Brain pericyte (primary cell): Measurements from ENCODE around the gene DOCK1.
"Not testable (repeated sequence)": the region's sequence is repeated elsewhere in the genome, so short reads cannot be mapped to it uniquely, and the experiment has no call there.

ENCODE experiments used
- DNase-seq: peaks from one replicate; pipeline ENCODE4 v3.0.0-alpha.2; 2012; ENCODE audit warnings: low read depth, low spot score

The DOCK1 gene

DNA sequence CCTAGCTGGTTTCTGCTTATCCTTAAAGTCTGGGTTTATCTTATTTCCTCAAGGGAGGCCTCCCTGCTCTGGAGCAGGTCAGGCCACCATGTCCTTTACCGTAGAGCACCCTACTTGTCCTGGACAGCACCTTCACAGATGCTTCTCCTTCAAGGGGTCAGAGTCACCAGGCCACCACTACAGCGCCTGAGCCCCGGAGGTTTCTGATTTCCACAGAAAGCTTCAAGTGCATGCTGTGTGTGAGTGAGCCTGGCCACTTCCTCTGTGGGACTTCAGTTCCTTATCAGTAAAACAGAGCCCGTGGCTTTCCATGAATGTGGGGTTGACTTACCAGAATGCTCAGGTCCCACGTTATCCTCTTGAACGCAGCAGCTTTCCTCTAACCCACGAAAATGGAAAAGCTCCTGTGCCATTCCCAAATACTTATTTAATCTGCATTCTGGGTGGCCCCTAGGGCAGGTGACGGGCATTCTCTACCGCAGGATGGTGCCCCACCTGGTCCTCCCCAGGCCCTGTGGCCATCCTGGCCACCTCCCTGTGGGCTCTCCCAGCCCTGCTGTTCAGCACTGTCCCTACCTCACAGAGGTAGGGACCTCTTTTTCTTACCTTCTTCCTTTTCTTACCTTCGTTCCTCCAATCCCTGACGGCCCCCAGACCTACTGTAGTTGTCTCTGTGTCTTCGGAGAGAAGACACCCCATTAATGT lies 1.4 kb upstream of the DOCK1 start:
- no peak for DNase-seq

DNA sequence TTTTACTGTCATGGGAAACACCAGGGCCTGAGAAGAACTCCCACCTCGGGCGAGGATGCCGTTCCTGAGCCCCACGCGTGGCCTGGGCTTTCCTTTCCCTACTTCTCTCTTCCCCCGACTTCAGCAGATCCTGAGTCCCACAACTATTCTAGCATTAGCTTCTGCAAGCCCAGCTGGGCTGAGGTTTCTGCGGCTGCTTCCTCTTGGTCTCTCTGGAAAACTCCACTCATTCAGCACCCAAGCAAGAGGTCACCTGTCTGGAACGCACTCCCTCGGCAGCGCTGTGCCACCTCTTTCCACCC lies 761 bp upstream of the DOCK1 start:
- no peak for DNase-seq

DNA sequence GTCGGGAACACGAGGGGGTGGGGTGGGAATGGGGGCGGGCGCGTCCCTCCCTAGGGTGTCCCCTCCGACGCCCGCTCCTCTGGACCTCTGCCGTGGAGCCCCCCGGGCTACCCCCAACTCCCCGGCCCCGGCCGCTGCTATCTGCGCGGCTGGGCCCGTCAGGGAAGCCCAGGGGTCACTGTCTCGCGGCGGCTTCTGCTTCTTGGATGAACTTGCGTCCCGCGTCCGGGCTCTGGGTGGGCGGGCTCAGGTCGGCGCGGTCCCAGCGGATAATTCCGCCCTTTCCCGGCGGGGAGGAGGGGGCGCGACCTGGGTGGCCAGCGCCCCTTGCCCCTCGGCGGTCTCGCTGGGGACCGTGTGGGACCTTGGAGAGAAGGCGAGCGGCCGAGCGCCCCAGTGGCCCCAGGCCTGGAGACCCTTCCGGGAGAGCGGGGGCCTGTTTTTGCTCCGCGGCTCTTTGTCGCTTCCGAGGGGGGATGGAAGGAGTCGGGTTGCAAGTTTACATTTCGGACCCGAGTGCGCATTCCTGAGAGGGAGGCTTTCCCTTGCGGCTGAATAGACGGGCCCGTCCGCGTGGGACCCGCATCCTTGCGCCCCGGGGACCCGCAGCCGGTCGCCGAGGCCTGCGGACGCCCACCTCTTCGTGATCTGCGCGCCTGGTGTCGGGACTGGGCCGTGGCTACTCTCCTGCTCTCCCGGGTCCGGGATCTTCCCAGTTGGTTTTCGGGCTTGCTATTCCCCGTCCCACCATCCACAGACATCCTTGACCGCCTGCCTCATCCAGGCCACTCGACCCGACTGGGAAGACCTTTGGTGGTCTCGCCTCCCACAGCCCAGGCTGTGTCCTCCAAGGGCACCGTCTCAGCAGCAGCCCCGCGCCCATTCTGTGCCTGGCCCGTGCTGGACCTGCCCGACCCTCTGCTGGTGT lies 812 bp downstream of the DOCK1 start:
- no peak for DNase-seq

DNA sequence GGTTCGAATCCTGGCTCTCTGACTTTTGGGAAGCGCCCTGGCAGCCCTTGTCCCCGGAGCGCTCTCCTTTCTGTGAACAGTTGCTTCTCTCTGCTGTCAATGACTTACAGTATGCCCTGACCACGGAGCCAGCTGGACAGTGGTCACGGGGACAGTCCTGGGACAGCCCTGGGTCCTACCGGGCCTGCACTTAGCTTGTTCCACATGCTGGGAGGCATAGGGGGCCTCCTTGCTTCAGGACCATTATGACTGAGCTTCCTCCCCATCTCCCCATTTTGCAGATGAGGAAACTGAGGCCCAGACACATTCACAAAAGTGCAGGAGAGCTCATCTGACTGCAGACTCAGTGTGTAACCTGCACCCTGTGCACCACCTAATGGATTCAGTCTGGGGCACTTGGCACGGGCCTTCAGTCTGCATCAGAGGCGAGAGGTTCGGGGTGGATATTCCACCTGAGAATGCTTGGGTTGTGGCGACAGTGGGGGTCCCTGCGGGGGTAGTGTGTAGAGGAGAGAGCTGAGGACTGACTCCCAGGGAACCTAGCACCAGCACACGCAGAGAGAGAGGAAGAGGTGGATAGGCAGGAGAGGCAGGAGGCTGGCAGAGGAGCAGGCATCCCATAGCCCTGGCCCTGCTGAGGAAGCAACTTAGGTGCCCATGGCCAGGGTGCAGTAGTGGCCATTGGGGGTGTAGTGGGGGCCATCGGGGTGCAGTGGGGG lies 1.6 kb downstream of the DOCK1 start:
- no peak for DNase-seq

DNA sequence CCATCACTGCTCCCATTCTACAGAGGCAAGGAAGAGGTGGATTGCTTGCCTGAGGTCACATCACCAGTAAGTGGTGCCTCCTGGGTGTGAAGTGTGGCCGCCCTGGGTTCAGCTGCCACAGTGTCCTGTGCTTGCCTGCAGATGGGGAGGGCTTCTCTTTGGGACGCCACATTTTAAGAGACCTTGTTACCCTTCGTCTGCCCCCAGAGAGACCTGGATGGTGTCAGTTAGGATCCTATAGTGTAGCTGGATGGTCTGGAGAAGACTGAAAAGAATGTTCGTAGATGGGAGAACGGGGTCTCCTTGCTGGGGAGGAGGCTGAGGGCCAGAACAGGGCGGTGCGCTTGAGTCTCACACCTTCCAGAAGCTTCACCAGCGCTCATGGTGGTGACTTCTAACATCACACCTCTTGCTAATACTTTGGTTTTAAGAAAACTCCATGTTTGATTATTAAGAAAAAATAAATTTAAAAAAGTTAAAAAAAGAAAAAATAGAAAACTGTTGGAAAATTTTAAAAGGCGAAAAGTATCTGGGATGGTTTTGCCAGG lies 2.3 kb downstream of the DOCK1 start:
- no peak for DNase-seq

DNA sequence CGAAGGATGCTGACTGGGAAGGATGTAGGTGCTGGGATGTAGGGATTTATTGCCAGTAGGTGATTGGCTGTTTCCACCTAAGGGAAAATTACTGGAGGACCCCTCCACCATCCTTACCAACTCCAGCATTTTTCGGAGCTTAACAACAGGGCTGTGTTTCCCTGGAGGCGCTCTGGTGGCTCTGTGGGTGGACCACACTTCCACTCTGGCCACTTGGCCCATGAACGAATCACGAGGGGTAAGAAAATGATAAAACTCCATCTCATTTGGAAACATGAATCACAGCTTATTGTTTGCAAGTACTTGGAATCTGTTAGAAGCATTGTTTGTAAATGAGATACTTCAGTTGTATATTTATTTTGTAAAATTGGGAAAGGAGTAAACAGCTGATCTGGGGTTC lies 3.0 kb downstream of the DOCK1 start:
- DNase-seq = no peak

DNA sequence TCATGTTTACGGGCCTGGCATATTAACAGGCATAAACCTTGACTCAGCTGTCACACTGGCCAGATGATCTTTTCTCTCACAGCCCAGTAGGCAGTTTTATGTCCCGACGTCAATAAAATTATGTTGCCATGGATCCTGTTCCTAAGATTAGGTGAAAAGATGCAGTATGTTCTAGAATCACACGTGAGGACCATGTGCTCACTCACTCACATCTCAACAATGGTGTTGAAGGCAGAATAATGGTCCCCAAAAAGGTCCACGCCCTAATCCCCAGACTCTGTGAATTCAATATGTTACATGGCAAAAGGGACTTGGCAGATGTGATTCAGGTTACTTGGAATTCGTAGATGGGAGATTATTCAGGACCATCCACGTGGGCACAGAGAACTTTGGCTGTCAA lies 3.5 kb downstream of the DOCK1 start:
- DNase-seq = no peak

DNA sequence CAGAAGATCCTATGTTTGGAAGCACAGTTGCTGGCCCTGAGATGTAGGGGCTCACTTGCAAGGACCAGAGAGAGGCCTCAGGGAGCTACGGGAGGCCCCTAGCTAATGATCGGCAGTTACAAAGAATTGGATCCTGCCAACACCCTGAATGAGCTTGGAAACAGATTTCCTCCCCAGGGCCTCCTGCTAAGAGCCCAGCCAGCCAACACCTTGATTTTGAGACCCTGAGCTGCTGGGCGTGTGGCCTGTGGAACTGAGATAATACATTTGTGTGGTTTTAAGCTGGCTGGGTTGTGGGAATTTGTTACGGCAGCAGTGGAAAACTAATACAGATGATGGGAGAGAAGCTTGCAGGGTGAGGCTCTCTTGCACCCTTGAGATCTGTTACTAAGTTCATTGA lies 3.9 kb downstream of the DOCK1 start:
- no peak for DNase-seq

DNA sequence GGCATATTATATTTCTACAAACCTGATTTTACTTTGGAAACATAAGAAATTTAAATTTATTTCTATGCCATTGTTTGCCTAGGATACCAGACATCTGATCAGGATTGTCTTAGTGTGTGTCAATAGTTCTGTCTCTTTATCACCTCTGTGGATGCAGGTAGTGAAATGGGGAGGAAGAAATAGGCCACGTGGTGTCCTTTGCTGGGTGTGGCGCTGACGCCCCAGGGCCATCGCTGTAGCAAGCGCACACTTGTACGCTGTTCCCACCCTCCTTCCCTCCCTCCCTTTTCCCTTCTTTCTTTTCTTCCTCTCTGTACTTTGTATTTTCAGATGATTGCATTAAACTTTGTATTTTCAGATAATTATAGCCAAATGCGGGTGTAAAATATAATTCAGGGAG lies 5.0 kb downstream of the DOCK1 start:
- DNase-seq = no peak

DNA sequence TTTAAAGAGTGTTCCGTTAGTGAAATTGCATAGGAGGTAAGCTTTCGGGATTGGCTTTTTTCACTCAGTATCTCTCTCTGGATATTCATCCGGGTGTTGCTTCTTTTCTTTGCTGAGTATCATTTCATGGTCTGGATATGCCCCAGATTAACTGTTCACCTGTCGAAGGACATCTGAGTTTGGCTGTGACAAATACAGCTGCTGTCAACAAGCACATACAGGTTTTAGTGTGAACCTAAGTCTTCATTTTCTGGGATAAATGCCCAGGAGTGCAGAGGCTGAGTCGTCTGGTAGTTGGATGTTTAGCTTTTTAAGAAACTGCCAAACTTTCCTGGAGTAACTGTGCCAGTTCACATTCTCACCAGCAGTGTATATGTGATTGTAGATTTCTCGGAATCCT lies 5.6 kb downstream of the DOCK1 start:
- DNase-seq = no peak

DNA sequence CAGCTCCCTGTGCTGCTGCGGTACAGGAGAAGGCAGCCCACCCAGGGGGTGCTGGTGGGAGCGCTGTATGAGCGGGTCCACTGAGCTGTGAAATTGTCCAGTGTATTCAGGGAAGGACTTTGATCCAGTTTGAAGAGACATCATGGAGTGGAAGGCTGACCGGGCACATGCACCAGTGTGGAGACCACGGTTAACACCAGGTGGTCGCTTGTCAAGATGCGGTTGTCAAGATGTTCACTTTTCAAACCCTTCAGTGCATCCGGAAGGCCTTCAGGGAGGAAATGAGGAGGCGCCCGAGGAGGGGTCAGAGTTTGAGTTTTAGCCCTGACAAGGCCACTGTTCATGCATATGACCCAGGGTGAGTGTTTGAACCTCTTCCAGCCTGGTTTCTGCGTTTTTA lies 6.1 kb downstream of the DOCK1 start:
- DNase-seq = no peak

DNA sequence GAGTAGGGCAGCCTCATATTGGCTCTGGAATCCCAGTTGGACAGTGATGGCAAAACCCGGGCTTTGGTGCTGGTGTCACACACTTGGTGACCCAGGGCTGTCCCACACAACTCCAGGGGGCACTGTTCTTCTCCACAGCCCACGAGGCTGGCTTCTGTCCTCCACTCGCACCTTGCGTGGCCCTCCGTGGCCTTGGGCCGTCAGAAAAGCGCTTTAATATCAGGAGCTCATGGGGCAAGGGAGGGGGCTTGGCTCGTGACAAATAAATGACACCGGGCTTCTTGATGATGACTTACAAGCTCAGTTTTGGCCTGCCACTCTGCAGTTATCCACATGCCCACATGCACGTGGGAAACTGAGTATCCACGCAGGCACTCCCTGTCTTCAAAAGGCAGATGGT lies 8.1 kb downstream of the DOCK1 start:
- DNase-seq = no peak

DNA sequence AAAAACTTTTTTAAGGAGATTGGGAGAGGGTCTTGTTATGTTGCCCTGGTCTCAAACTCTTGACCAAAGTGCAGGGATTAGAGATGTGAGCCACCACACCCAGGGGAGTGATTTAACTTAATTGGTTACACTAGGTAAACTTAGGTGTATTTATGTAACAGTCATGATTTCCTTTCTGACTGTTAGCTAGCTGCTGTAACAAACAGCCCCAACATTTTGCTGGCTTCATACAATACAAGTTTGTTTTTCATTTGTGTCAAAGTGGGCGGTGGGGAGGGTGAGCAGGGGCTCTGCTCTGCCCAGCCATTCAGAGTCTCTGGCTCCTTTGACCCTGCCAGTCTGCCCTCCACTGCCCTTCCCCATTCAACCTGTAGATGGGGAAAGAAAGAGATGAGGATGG lies 9.3 kb downstream of the DOCK1 start:
- no peak for DNase-seq

DNA sequence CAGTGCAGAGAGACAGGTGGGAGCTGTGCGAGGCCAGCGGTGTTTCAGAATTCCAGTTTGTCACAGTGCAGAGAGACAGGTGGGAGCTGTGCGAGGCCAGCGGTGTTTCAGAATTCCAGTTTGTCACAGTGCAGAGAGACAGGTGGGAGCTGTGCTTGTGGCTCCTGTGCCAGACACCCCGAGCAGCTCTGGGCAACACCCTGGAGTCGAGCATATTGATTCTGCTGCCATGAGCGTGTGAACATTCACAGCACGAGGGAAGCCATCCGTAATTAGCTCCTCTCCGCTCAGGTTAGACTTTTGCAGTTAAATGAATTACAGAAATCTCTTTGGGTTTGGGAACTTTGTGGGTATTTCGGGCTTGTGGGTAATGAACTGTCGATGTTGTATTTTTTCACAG lies 11.7 kb downstream of the DOCK1 start:
- not testable (repeated sequence) for DNase-seq

DNA sequence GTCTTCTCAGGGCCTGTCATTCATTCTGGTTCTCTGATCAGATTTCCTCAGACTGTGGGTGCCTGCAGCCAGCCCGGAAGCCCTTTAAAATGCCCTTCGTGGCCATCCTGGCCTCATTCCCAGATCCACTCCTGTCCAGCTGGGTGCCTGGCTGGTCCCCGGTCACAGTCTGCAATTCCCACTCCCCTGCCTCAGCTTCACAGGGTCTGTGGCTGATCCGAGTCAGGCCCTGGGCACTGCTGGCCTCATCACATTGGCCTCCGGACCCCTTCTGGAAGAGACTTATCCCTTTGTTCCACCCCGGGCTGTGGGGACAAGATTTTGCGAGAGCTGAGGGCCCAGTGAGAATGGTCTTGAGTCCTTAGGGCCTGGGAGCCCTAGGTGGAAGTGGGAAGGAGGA lies 12.1 kb downstream of the DOCK1 start:
- DNase-seq = no peak

DNA sequence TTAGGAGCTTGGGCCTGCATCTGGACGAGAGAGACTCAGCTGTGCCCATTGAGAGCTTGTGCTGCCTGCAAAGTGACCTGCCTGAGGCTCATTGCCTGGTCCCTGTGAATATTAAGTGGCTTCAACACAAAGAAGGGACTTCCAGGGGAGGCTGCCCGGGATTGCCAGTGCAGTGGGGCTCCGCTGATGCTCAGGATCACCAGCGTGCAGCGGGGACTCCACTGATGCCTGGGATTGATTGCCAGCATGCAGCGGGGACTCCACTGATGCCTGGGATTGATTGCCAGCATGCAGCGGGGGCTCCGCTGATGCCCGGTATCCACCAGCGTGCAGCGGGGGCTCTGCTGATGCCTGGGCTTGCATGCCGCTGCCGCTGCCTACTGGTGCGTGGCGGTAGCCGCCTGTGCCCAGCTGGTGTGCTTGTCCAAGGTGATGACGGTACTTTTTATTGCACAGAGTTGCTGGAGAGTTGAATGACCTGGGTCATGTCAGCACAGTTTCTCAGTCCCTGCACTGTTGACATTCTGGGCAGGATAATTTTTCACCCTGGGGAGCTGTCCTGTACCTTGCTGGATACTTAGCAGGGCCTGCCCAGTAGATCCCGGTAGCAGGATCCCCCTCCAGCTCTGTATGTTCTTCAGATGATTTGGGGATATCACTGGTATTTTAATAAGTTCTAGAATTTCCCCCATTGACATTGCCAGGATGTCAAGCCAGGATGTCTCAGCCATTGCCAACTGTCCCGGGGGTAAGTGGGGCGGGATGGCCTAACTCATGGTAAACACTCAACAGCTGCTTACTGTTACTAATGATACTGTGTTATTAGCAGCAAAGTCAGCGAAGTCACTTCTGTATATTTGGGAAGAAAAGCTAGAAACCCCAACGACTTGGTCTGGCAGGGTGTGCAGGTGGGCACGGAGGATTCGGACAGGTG lies 13.0 kb downstream of the DOCK1 start:
- DNase-seq = no peak

DNA sequence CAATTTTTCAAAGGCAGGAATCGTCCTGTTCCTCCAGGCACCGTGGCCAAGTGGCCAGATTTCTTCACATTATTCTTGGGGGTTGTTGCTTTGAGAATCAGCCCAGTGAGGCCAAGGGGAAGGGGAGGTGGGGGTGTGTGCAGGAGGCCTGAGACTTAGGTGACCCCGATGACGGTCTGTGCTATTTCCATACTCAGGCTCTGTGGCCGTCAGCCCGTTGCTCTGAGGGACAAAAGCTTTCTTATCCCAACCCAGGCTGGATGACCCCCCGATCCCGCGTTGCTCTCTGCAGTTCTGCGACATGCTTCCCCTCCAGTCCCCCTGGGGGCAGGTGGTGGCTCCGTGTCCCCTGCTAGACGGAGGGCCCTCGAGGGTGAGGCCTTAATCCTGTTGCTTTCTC lies 14.2 kb downstream of the DOCK1 start:
- DNase-seq = no peak

DNA sequence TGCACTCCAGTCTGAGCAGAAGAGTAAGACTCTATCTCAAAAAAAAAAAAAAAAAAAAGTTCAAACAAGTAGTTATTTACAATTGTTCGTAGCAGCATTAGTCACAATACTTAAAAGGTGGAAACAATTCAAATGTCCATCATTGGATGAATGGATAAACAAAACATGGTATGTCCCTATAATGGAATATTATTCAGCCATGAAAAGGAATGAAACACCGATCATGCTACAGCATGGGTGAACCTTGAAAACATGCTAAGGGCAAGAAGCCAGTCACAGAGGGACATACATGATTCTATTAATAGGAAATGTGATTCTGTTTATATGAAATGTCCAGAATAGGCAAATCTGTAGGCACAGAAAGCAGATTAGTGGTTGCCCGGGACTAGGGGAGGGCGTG lies 15.9 kb downstream of the DOCK1 start:
- no peak for DNase-seq

DNA sequence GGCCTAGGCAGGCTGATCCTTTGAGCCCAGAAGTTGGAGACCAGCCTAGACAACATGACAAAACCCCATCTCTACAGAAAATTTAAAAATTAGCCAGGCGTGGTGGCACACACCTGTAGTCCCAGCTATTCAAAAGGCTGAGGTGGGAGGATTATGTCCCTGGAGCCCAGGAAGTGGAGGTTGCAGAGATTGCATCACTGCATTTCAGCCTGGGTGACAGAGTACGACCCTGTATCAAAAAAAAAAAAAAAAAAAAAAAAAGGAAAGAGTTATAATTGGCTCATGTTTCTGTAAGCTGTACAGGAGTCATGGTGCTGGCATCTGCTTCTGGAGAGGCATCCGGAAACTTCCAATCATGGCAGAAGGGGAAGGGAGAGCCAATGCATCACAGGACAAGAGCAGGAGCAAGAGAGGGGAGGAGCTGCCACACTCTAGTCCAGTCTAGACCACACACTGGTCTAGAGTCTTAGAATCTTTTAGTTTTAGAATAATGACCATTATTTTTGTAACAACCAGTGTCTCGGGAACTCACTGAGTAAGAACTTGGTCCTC lies 16.8 kb downstream of the DOCK1 start:
- DNase-seq = no peak

DNA sequence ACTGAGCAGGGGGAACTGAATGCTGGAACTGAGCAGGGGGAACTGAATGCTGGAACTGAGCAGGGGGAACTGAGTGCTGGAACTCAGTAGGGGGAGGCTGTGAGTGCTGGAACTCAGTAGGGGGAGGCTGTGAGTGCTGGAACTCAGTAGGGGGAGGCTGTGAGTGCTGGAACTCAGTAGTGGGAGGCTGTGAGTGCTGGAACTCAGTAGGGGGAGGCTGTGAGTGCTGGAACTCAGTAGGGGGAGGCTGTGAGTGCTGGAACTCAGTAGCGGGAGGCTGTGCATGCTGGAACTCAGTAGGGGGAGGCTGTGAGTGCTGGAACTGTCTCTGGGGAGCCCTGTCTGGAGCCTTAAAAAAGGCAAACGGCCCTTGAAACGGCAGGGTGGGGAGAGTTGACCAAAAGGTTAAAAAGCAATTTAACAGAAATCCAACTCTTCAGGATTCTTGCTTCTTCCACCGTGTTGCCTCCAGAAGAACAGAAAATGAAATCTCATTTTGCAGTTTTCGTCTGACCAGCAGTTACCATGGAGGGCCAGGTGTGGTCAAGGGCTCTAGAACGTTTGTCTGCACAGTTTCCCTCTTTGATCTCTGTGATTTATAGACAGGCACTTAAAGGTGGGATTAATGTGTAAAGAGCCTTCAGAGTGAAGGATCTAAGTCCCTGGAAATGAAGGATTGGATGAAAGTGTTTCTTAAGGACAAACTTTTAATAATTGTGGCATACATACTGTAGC lies 19.1 kb downstream of the DOCK1 start:
- DNase-seq = no peak
